Ecto neural progenitor cell (in vitro differentiated cells): Measurements from ENCODE around the gene CMC1.
A peak's percentile ranks its signal among the peaks of the same experiment; 100 is the strongest.
"Not testable (repeated sequence)": the region's sequence is repeated elsewhere in the genome, so short reads cannot be mapped to it uniquely, and the experiment has no call there.

Source experiments
- DNase-seq: peaks from one replicate; pipeline ENCODE4 v3.0.0-alpha.2; 2018; ENCODE audit warnings: low spot score

The CMC1 gene

GRCh38 chr3:28241221-28242160 is at the start of gene CMC1:
CMC1 (plus strand) TSS chr3:28241619; CDS start chr3:28241794, 175 bp downstream.
- DNase-seq = peak; percentile 97

GRCh38 chr3:28198161-28198560 is 43.3 kb upstream of the CMC1 start:
- no peak for DNase-seq

GRCh38 chr3:28198974-28199373 is 42.4 kb upstream of the CMC1 start:
- DNase-seq = no peak

GRCh38 chr3:28199643-28200042 is 41.8 kb upstream of the CMC1 start:
- not testable (repeated sequence) for DNase-seq

GRCh38 chr3:28200366-28200848 is 41.0 kb upstream of the CMC1 start:
- DNase-seq = not testable (repeated sequence)

GRCh38 chr3:28206479-28206878 is 34.9 kb upstream of the CMC1 start:
- DNase-seq = no peak

GRCh38 chr3:28207000-28207733 is 34.3 kb upstream of the CMC1 start:
- no peak for DNase-seq

GRCh38 chr3:28210968-28211713 is 30.3 kb upstream of the CMC1 start:
- DNase-seq = no peak

- DNase-seq = no peak
These were observed 28.7 kb upstream of the CMC1 start for GRCh38 chr3:28212681-28213080.

GRCh38 chr3:28215407-28215806 is 26.0 kb upstream of the CMC1 start:
- no peak for DNase-seq

- DNase-seq = no peak
These were observed 23.1 kb upstream of the CMC1 start for GRCh38 chr3:28218071-28218916.

GRCh38 chr3:28218917-28219198 is 22.6 kb upstream of the CMC1 start:
- no peak for DNase-seq

GRCh38 chr3:28224430-28224829 is 17.0 kb upstream of the CMC1 start:
- DNase-seq = no peak

GRCh38 chr3:28226020-28226419 is 15.4 kb upstream of the CMC1 start:
- no peak for DNase-seq

- no peak for DNase-seq
These were observed 12.8 kb upstream of the CMC1 start for GRCh38 chr3:28228623-28229022.

- no peak for DNase-seq
These were observed 8.8 kb upstream of the CMC1 start for GRCh38 chr3:28232659-28233058.

- DNase-seq = no peak
These were observed 7.0 kb upstream of the CMC1 start for GRCh38 chr3:28234454-28234853.

- DNase-seq = no peak
These were observed 2.3 kb upstream of the CMC1 start for GRCh38 chr3:28239108-28239507.

GRCh38 chr3:28240441-28240840 is 978 bp upstream of the CMC1 start:
- peak; percentile 48 for DNase-seq

GRCh38 chr3:28242519-28242918 is 1.1 kb downstream of the CMC1 start:
- DNase-seq = no peak

- no peak for DNase-seq
These were observed 2.1 kb downstream of the CMC1 start for GRCh38 chr3:28243424-28244106.
